Endothelial cell of umbilical vein (primary cell): ENCODE results near the gene RACGAP1. TPM values are rescaled to one million over a fixed set of nuclear protein-coding genes. Genes with fewer than 3 reads are reported as not detected.

Source experiments
- BruUV-seq: library from RNA; stranded (reverse); fragments of 400-500 nt; replicated peaks from 2 replicates; lab custom pipeline; 2021; lab: Mats Ljungman, UMichigan
- CTCF ChIA-PET: fragments of 300-600, 350-600 bp; sonication (Branson Sonifier 250); formaldehyde crosslinking; loops from one replicate; lab custom pipeline; 2021; ENCODE audit warnings: antibody characterized with exemption, inconsistent platforms; lab: Charles Lee
- POLR2A ChIA-PET: fragments of 300-600, 350-600 bp; sonication (Branson Sonifier 250); formaldehyde crosslinking; loops from one replicate; lab custom pipeline; 2021; ENCODE audit warnings: antibody characterized with exemption, inconsistent platforms; lab: Charles Lee
- DNase-seq: peaks from one replicate; pipeline ENCODE4 v3.0.0-alpha.2; 2011; ENCODE audit warnings: low read depth, low spot score
- FAIRE-seq: peaks from 2 replicates; lab custom pipeline; 2011; peaks lifted over from hg19 to GRCh38; lab: Jason Lieb, UNC
- H2AFZ ChIP-seq: 2 replicates; pipeline ENCODE4 v1.6.0; 2012; ENCODE audit warnings: low read depth, low read length, control low read depth, inconsistent platforms
- H3K27ac ChIP-seq: 2 replicates; pipeline ENCODE4 v1.5.1; 2011; ENCODE audit warnings: low read depth, mild to moderate bottlenecking, control low read depth, low read length, moderate library complexity; ENCODE audit not compliant: insufficient read depth
- H3K27me3 ChIP-seq, 2 experiments: 2 replicates each; pipeline versions ENCODE4 v1.6.0 to v1.6.1; 2011; ENCODE audit warnings: low read length in 2 of 2, mixed read lengths in 1 of 2; ENCODE audit not compliant: control insufficient read depth in 2 of 2, insufficient read depth in 2 of 2
- H3K36me3 ChIP-seq, 2 experiments: 2 replicates in 1 of 2; 3 replicates in 1 of 2; pipeline ENCODE4 v1.5.1; 2011; ENCODE audit warnings: low read length in 2 of 2, mild to moderate bottlenecking in 1 of 2, moderate library complexity in 1 of 2; ENCODE audit not compliant: control insufficient read depth in 2 of 2, insufficient read depth in 2 of 2; ENCODE audit errors: extremely low read depth in 1 of 2
- H3K4me1 ChIP-seq: 3 replicates; pipeline ENCODE4 v1.5.1; 2011; ENCODE audit warnings: mild to moderate bottlenecking, low read length; ENCODE audit not compliant: control insufficient read depth, insufficient read depth; ENCODE audit errors: extremely low read depth
- H3K4me2 ChIP-seq: 2 replicates; pipeline ENCODE4 v1.6.1; 2011; ENCODE audit warnings: low read length, control low read depth, mixed read lengths; ENCODE audit not compliant: insufficient read depth
- H3K4me3 ChIP-seq, 3 experiments: fragments of 200-600 bp in 1 of 3; sonication (generic), shearing (Covaris generic) in 1 of 3; replicated peaks in 1 of 3; 2 replicates each; pipeline ENCODE4 v1.5.1; 2011 to 2016; ENCODE audit warnings: control low read depth in 3 of 3, low read length in 3 of 3, mild to moderate bottlenecking in 2 of 3, inconsistent platforms in 1 of 3, low read depth in 1 of 3, moderate library complexity in 1 of 3; ENCODE audit not compliant: insufficient read depth in 1 of 3
- H3K79me2 ChIP-seq: 2 replicates; pipeline ENCODE4 v1.6.0; 2012; ENCODE audit warnings: low read length, inconsistent platforms; ENCODE audit not compliant: control insufficient read depth, insufficient read depth
- H3K9ac ChIP-seq: replicated peaks from 2 replicates; pipeline ENCODE3; 2011; ENCODE audit warnings: low read length, control low read depth; ENCODE audit not compliant: insufficient read depth; ENCODE audit errors: extremely low read depth
- H3K9me1 ChIP-seq: replicated peaks from 3 replicates; pipeline ENCODE4 v1.6.0; 2011; ENCODE audit warnings: mild to moderate bottlenecking, low read length; ENCODE audit not compliant: control insufficient read depth, insufficient read depth; ENCODE audit errors: extremely low read depth
- H3K9me3 ChIP-seq: replicated peaks from 2 replicates; pipeline ENCODE4 v1.5.1; 2012; ENCODE audit warnings: low read length, inconsistent platforms; ENCODE audit not compliant: control insufficient read depth, insufficient read depth
- H4K20me1 ChIP-seq: replicated peaks from 2 replicates; pipeline ENCODE3; 2011; ENCODE audit warnings: mild to moderate bottlenecking, low read length; ENCODE audit not compliant: control insufficient read depth, insufficient read depth; ENCODE audit errors: extremely low read depth
- EZH2 ChIP-seq: IDR thresholded peaks from 2 replicates; pipeline ENCODE4 v1.6.1; 2012; ENCODE audit warnings: borderline replicate concordance, low read depth, mild to moderate bottlenecking, moderate library complexity, low read length, inconsistent platforms; ENCODE audit not compliant: severe bottlenecking
- FOS ChIP-seq: IDR thresholded peaks from 2 replicates; pipeline ENCODE4 v1.6.1; 2011; ENCODE audit warnings: mild to moderate bottlenecking, low read length, moderate library complexity, borderline replicate concordance; ENCODE audit not compliant: insufficient read depth
- GATA2 ChIP-seq: IDR thresholded peaks from 2 replicates; pipeline ENCODE4 v1.7.0; 2011; ENCODE audit warnings: low read depth, mild to moderate bottlenecking, moderate library complexity, mixed read lengths, low read length; ENCODE audit not compliant: insufficient read length, insufficient read depth
- JUN ChIP-seq: IDR thresholded peaks from 2 replicates; pipeline ENCODE4 v1.6.1; 2011; ENCODE audit warnings: borderline replicate concordance, low read depth; ENCODE audit not compliant: insufficient read length, insufficient read depth
- MYC ChIP-seq: IDR thresholded peaks from one replicate; pipeline ENCODE4 v1.6.1; 2011; ENCODE audit warnings: mild to moderate bottlenecking, low read depth, low read length
- POLR2A ChIP-seq: IDR thresholded peaks from 2 replicates; pipeline ENCODE4 v1.6.1; 2012; ENCODE audit warnings: low read depth, mild to moderate bottlenecking, control low read depth, low read length
- POLR2AphosphoS5 ChIP-seq: IDR thresholded peaks from 2 replicates; pipeline ENCODE4 v1.6.1; 2012; ENCODE audit warnings: low read depth, mild to moderate bottlenecking, control low read depth, low read length, moderate library complexity; ENCODE audit not compliant: insufficient read depth
- dilution Hi-C: fragments of 300-500 bp; cut with MboI; formaldehyde crosslinking; loops from one replicate; pipeline ENCODE4 v1.15.0; 2019; ENCODE audit warnings: low sequenced_read_pairs; ENCODE audit not compliant: extremely low pct_ligation_motif_present
- intact Hi-C: fragments of 100-400 bp; cut with micrococcal nuclease; formaldehyde crosslinking; loops from one replicate; pipeline ENCODE4 v1.10.0; 2022
- polyA plus RNA-seq, 4 experiments: library from polyadenylated mRNA; depleted of rRNA in 3 of 4; stranded (reverse) in 3 of 4; unstranded in 1 of 4; fragments of >200 nt; gene quantifications; 2 replicates each; pipeline versions ENCODE4 v1.2.1 to v1.2.3, GENCODE V29; 2011 to 2012; ENCODE audit warnings: missing spikeins in 1 of 4
- total RNA-seq: library from RNA; stranded (reverse); gene quantifications from 2 replicates; pipeline ENCODE4 v1.2.3, GENCODE V29; 2021
- TF ChIP-seq, protein P1 (sequence below), 2 donors: IDR thresholded peaks; 1 replicate in 1 of 2; 2 replicates in 1 of 2; pipeline ENCODE4 v1.5.1; 2011; ENCODE audit warnings: low read length in 2 of 2, mild to moderate bottlenecking in 2 of 2, moderate library complexity in 2 of 2, control low read depth in 1 of 2, inconsistent platforms in 1 of 2, low read depth in 1 of 2; ENCODE audit not compliant: insufficient read depth in 1 of 2; ENCODE audit errors: extremely low read depth in 1 of 2

RACGAP1 gene
- total and polyA plus RNA-seq, 2 donors (not counting 3 experiments of a cell fraction or from before 2014, with no cell fraction given), result 16.5 to 56.3 TPM

DNA sequence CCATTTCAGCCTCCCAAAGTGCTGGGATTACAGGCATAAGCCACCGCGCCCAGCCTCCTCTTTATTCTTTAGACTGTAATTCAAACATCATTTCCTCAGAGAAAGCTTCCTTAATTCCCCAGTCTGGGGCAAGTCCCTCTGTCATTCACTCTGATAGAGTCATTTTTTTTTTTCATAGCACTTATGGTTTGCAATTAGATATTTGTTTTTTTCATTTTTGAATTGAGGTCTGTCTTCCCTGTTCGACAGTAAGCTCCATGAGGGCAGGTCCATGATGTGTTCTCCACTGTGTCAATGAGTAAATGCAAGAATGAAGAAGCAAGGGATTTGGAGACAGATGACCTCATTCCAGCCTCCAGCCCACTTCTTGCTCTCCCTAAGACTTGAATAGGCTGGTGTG lies 44.2 kb upstream of the RACGAP1 start:
- peaks cover 4% of the 10 kb centered on the region for H3K4me1 ChIP-seq
- no peak overlapping the region for H3K4me2 ChIP-seq
- POLR2A ChIA-PET, result no interaction called here
- no peak overlapping the region for H2AFZ ChIP-seq
- no peak overlapping the region for H3K4me3 ChIP-seq
- TF ChIP-seq MYC, result no peak
- no peak for TF ChIP-seq POLR2AphosphoS5
- no peak for TF ChIP-seq GATA2
- TF ChIP-seq EZH2, result no peak
- TF ChIP-seq JUN, result no peak
- TF ChIP-seq FOS, result no peak
- TF ChIP-seq POLR2A, result no peak
- DNase-seq (no peak), FAIRE-seq (no peak)
- dilution Hi-C loops, result loop anchor here (25.0 kb wide), 1 partner anchor 107 kb away; the partner anchor contains the start of genes AQP2, AQP5 and AQP6
- H3K79me2 ChIP-seq, result no peaks in the 10 kb centered on the region
- no peaks in the 10 kb centered on the region for H3K36me3 ChIP-seq
- H3K27ac ChIP-seq, result no peak overlapping the region
- no TSS peak for BruUV-seq
- H3K27me3 ChIP-seq, result peaks cover 13 to 15% of the 10 kb centered on the region in 2 experiments
- intact Hi-C loops, result no loop called here
- no peak overlapping the region for H3K9ac ChIP-seq
- CTCF ChIA-PET, result interaction anchor here (0.8 to 12.1 kb wide), 8 partner anchors 9 to 292 kb away, joined by 3 to 317 read pairs (median 28); partner anchors contain the start of gene AQP6
- no peaks in the 10 kb centered on the region for H3K9me3 ChIP-seq
- H3K9me1 ChIP-seq, result no peaks in the 10 kb centered on the region
- H4K20me1 ChIP-seq, result no peaks in the 10 kb centered on the region

- Histone ChIP-seq H3K79me2 (no peaks in the 10 kb centered on the region), H3K27me3 (peaks cover 13 to 19% of the 10 kb centered on the region in 2 experiments), H3K4me1 (peaks cover 4% of the 10 kb centered on the region), H3K27ac (no peak overlapping the region), H3K9ac (no peak overlapping the region), H3K4me3 (no peak overlapping the region), H3K36me3 (no peaks in the 10 kb centered on the region), H2AFZ (no peak overlapping the region), H3K9me3 (no peaks in the 10 kb centered on the region), H3K4me2 (no peak overlapping the region), H3K9me1 (no peaks in the 10 kb centered on the region), H4K20me1 (no peaks in the 10 kb centered on the region)
- CTCF ChIA-PET, result interaction anchor here (0.8 to 12.1 kb wide), 9 partner anchors 9 to 291 kb away, joined by 3 to 317 read pairs (median 15); partner anchors contain the start of gene AQP6
- no peak for DNase-seq
- TF ChIP-seq, protein P1, sequence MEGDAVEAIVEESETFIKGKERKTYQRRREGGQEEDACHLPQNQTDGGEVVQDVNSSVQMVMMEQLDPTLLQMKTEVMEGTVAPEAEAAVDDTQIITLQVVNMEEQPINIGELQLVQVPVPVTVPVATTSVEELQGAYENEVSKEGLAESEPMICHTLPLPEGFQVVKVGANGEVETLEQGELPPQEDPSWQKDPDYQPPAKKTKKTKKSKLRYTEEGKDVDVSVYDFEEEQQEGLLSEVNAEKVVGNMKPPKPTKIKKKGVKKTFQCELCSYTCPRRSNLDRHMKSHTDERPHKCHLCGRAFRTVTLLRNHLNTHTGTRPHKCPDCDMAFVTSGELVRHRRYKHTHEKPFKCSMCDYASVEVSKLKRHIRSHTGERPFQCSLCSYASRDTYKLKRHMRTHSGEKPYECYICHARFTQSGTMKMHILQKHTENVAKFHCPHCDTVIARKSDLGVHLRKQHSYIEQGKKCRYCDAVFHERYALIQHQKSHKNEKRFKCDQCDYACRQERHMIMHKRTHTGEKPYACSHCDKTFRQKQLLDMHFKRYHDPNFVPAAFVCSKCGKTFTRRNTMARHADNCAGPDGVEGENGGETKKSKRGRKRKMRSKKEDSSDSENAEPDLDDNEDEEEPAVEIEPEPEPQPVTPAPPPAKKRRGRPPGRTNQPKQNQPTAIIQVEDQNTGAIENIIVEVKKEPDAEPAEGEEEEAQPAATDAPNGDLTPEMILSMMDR (IDR thresholded peaks at IDR 0.05; ENCODE audit: extremely low read depth in 1 of 2, insufficient read depth in 1 of 2, low read depth in 1 of 2, low read length in 2 of 2), result no peak
- TF ChIP-seq MYC, result no peak
- FAIRE-seq, result no peak
- dilution Hi-C loops (loop anchor here (25.0 kb wide), 1 partner anchor 107 kb away; the partner anchor contains the start of genes AQP2, AQP5 and AQP6), intact Hi-C loops (no loop called here)
- POLR2A ChIA-PET, result no interaction called here
- BruUV-seq, result no TSS peak
These were observed 43.8 kb upstream of the RACGAP1 start for GRCh38 chr12:50069069-50069468.
